ENCODE data around the gene CYB561A3.

Gene CYB561A3

GRCh38 chr11:61368646-61369045 lies 7.0 kb upstream of the CYB561A3 start:
- DNase-seq = no peak

GRCh38 chr11:61367406-61367805 lies 5.7 kb upstream of the CYB561A3 start:
- no peak for DNase-seq

- DNase-seq = no peak
Measured at GRCh38 chr11:61364012-61364675, 2.5 kb upstream of the CYB561A3 start.

- DNase-seq = peak; percentile 62
Measured at GRCh38 chr11:61362542-61362875, 827 bp upstream of the CYB561A3 start.

- no peak for DNase-seq
Measured at GRCh38 chr11:61361237-61361740, 393 bp downstream of the CYB561A3 start.

GRCh38 chr11:61359516-61359915 lies 2.2 kb downstream of the CYB561A3 start:
- DNase-seq = no peak

DNA sequence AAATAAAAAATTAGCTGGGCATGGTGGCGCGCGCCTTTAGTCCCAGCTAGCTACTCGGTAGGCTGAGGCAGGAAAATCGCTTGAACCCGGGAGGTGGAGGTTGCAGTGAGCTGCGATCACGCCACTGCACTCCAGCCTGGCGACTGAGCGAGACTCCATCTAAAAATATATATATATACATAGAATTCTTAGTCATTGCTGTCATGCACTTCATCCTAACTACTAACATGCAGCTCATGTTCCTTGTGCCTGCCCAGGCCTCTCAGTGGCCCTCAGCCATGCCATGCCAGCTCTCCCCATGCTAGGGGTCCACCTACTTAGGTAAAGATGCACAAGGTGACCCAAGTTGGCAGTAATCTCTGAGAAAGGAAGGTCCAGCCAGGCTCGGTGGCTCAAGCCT lies 3.1 kb downstream of the CYB561A3 start:
- DNase-seq = no peak

DNA sequence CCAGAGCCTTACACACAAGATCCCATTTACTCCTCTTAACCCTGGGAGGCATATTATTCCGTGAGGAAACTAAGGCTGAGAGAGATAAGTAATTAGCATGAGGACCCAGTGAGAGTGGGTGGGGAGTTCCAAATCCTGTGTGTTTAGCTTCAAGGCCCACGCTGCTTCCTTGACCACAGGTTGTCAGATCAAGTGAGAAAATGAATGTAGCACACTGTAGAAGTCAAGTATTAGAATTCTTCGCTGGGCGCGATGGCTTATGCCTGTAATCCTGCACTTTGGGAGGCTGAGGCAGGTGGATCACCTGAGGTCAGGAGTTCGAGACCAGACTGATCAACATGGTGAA lies 3.8 kb downstream of the CYB561A3 start:
- DNase-seq = no peak

DNA sequence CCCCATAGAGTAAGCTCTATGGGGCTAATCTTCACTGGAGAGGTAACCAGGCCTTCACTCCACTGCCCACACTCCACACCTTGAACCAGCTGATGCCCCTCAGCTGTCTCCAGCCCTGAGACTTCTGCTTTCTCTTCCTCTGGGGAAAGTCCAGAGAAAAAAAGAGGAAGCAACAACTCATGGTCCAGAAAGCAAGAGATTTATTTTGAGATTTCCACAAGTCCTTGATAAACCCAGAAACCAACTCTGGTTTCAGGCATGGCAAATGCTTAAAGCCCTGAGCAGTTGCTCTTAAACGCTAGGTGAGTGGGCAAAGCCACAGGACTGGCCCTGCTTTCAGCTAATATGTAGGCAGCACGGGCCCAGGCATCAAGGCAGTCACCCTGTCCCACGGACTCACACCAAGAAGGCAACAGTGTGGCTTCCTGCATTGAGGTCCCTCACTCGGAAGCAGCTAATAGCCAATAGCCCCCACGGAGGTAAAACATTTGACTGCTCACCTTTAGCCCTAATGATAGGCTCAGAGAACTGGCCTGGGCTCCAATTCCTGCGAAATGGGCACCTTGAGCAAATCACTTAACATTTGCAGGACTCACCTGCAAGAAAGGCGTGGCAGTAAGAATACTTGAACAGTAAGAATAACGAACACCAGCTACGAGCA lies 4.3 kb downstream of the CYB561A3 start:
- DNase-seq = peak; percentile 69

- DNase-seq = no peak
Measured at GRCh38 chr11:61356706-61357105, 5.0 kb downstream of the CYB561A3 start.

GRCh38 chr11:61354208-61354607 lies 7.5 kb downstream of the CYB561A3 start:
- no peak for DNase-seq

DNA sequence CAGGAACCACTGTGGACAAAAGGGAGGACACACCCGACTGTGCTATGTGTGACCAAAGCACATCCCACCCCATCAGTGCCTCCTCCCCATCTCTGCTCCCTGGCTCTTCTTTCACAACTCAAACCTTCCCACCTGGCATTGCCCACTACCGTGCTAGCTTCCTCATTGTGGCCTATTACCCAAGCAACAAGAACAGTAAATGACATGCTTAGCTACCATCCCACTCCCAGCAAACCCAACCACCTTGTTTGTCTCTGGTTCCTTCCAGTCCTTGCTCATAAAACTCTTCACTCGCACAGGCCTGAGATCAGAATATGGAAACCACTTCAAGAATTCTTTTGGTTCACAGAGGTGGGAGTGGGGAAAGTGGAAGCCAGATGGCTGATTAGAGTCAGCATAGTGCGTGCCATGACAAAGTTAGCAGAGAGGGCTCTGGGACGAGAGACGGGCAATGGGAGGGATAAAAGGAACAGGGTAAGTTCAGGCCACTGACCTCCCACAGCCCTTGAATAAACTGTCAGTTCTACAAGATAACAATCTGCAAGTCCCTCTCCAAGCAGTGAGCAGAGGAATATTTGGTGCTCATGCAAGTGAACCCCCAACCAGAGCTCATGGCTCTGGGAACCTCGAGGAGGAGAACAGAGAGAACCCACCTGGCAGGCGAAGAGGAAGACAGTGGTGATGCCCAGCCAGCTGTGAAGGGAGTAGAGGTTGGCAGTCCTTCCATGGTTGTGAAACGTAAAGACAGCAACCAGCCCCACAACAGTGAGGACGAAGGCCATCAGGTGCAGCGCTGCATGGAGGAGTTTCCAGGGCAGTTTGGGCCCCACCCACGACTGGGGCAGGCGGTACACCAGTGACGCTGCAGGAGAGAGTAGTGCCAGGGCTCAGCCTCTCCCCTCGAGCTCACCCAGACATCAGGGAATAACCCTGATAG lies 8.3 kb downstream of the CYB561A3 start:
- no peak for DNase-seq

DNA sequence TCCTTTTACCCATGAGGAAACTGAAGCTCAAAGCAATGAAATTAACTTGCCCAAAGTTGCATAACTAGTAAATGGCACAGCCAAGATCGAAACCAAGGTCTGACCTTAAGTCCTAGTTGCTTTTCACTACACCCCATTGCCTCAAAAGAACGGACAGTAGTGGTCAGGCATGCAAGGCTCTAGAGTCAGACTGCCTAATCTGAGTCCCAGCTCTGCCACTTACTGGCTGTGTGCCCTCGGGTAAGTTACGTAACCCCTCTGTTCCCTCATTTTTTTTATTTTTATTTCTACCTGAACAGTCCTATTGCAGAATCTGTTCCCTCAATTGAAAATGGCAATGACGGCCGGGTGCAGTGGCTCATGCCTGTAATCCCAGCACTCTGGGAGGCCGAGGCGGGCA lies 9.6 kb downstream of the CYB561A3 start:
- DNase-seq = no peak

GRCh38 chr11:61350803-61351202 lies 10.9 kb downstream of the CYB561A3 start:
- no peak for DNase-seq

DNA sequence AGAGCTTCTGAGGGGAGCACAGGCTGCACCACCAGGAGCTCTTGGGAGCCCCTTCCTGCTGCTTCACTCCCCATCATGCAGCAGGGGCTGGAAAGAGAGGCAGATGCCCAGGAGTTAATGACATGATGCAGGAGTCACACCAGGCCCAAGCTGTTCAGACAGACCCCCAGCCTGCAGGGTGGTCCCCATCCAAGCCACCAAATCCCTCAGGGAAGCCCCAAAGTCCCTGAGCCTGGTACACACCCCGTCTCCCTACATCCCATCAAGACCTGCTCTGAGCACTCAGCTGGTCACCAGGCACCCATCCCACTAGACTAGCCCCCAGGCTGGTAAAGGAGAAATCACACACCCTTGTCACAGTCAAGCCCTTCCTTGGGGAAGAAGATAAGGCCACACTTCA lies 11.3 kb downstream of the CYB561A3 start:
- no peak for DNase-seq

- no peak for DNase-seq
Measured at GRCh38 chr11:61349916-61350315, 11.8 kb downstream of the CYB561A3 start.

DNA sequence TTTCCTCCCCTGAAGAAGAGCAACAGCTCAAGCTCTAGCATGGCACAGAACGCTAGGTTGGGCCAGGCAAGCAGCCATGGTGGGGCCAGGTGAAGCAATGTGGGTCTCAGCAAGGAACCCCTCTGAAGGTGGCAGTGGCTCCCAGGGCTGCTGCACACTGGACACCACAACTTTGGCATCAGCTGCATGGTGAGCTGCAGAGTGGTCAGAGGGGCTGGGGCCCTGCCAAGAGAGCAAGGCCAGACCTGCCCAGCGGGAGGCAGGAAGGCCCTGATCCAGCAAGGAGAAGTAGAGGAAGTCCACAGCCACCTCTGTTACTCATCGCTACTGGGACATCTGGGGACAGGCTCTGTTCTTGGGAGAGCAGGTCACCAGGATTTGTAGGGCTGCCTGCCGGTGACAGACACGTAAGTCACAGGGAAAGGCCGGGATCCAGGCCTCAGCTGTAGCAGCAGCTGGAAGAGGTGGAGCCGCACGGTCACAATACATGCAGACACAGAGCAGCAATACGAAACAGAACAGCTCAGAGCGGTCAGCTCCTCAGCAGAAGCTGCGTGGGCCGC lies 12.4 kb downstream of the CYB561A3 start:
- DNase-seq = no peak

DNA sequence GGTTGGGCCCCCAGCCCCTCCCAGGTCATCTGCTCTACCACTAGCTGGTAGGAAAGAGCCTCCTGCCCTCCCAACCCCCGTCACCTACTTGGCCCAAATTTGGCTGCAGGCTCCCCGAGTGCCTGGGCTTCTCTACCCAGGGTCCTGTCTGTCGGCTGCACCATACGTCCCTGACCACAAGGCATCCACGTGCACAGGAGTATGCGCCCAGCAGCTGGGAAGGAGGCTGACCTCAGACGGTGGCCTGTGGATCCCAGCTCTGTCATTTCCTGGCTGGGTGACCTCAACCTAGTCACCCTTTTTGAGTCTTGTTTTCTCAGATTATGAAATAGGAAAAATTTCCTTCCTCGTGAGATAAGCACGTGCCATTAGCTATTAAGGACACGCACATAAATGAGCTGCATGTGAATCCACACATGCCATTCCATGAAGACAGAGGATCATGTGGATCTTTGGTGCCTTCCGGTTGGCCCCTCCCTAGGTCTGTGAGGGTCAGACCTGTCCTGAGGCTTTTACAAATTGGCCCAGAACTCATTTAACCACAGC lies 13.7 kb downstream of the CYB561A3 start:
- no peak for DNase-seq

DNA sequence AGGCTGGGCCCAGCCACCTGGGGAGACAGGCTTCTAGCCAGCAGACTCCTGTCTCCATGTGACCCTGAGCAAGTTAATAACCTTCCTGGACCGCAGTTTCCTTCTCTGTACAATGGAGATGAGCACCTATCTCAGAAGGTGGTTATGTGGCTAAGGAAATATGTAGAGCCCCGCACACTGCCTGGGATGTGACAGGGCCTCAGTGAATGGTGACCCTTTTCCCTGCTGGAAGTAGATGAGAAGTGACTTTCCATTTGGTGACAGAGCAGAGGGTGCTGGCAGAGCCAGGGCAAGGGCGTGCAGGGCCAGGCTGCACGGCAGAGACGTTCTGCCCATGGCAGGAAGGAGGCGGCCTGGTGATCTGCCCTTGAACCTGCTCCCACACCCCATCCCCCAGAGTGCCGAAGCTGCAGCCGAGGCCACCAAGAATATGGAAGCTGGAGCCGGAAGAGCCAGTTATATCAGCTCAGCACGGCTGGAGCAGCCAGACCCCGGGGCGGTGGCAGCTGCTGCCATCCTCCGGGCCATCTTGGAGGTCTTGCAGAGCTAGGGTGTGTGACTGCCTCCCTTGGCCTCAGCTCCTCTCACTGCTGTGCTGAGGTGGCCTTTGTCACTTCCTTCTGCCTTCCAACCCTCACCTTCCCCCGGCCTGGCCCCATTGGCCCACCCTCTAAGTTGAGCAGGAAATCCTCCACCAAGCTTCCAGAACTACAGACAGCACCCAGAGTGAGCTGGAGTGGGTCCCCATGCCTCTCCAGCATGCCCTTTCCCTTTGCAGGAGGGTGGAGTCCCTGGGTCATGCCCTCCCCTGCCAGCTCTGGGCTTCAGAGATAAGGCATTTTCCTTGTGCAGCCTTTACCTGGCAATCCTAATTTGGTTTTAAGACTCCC lies 15.5 kb downstream of the CYB561A3 start:
- no peak for DNase-seq

DNA sequence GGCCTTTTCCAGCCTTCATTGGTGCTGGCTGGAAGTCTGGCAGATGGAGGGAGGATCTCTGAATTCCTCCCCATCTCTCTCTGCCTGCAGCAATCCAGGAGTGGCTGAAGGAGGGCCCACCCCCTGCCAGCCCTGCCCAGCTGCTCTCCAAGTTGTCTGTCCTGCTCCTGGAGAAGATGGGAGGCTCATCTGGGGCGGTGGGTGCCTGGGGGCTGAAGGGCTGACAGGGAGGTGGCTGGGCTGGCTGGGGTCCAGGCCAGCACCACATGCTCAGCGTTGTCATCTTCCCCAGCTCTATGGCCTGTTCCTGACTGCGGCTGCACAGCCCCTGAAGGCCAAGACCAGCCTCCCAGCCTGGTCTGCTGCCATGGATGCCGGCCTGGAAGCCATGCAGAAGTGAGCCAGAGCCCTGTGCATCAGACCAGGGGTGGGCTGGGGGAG lies 16.5 kb downstream of the CYB561A3 start:
- no peak for DNase-seq

DNA sequence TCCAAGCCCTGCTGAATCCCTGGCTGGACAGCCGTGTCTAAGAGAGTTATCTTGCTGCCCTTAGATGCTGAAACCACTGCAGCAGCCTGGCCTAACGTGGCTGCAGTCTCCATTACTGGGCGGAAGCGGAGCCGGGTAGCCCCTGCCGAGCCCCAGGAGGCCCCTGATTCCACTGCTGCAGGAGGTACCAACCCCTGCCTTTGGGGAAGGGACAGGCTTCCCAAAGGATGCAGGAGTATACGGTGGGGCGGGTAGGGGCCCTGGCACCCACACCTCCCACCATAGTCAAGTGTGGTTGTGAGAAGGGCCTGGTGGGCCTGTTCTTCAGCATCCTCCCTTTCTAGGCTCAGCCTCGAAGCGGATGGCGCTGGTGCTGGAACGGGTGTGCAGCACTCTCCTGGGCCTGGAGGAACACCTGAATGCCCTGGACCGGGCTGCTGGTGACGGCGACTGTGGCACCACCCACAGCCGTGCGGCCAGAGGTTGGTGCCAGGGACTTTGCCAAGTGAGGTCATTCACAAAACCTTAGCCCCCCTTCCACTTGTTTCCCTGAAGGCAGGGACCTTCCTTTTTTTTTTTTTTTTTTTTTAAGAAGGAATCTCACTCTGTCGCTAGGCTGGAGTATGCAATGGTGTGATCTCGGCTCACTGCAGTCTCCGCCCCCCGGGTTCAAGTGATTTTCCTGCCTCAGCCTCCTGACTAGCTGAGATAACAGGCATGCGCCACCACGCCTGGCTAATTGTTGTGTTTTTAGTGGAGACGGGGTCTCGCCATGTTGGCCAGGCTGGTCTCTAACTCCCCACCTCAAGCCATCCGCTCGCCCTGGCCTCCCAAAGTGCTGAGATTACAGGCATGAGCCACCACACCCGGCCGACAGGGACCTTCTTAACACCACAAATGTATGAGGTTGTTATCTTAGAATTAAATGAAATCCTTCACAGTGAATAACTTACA lies 17.6 kb downstream of the CYB561A3 start:
- DNase-seq = no peak
